GM21576 (cell line): Measurements from ENCODE around the gene AMBRA1.
"Not testable (repeated sequence)": the region's sequence is repeated elsewhere in the genome, so short reads cannot be mapped to it uniquely, and the experiment has no call there.

Experiments
- ATAC-seq: cut with Tn5 transposase; IDR thresholded peaks from one replicate; pipeline ENCODE4 v1.9.1; 2021; ENCODE audit warnings: mild to moderate bottlenecking, moderate library complexity; ENCODE audit not compliant: unreplicated experiment

The AMBRA1 gene

DNA sequence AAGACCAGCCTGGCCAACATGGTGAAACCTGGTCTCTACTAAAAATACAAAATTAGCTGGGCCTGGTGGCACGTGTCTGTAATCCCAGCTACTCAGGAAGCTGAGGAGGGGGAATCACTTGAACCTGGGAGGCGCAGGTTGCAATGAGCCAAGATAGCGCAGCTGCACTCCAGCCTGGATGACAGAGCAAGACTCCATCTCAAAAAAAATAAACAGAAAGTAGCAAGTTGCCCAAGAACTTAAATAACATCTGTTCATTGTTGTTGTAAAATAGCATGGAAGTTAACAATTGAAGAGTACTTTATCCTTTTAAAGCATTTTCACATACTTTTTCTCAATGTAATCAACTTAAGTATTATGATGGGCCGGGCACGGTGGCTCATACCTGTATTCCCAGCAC lies 5.7 kb downstream of the AMBRA1 start:
- no peak for ATAC-seq

DNA sequence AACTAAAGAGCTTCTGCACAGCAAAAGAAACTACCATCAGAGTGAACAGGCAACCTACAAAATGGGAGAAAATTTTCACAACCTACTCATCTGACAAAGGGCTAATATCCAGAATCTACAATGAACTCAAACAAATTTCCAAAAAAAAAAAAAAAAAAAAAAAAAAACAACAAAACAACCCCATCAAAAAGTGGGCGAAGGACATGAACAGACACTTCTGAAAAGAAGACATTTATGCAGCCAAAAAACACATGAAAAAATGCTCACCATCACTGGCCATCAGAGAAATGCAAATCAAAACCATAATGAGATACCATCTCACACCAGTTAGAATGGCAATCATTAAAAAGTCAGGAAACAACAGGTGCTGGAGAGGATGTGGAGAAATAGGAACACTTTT lies 10.3 kb downstream of the AMBRA1 start:
- ATAC-seq: not testable (repeated sequence)

DNA sequence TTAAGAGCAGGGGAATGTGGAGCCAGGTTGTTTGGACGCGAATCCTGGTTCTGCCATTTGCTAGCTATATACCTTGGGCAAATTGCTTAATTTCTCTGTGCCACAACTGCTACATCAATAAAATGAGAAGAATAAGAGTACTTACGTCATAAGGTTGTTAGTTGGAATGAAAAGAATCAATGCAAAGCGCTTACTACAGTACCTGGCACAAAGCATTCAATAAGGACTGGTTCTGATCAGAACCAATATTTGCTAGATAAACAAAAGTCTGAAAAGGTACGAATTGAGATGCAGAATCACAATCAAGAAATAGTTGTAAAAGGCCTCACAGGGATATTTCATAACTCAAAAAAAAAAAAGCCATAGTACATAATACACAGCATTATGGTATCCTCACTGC lies 11.2 kb downstream of the AMBRA1 start:
- no peak for ATAC-seq

DNA sequence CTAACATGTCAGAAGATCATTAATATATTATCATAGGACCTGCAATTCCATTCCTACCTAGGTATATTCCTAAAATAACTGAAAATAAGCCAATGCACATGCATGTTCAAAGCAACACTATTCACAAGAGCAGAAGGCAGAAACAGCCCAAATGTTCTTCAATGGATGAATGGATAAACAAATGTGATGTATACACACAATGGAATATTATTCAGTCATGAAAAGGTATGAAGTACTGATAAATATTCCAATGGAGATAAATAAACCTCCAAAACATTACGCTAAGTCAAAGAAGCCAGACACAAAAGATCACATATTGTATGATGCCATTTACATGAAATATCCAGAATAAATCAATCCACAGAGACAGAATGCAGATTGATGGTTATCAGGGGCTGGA lies 16.8 kb downstream of the AMBRA1 start:
- ATAC-seq: no peak

DNA sequence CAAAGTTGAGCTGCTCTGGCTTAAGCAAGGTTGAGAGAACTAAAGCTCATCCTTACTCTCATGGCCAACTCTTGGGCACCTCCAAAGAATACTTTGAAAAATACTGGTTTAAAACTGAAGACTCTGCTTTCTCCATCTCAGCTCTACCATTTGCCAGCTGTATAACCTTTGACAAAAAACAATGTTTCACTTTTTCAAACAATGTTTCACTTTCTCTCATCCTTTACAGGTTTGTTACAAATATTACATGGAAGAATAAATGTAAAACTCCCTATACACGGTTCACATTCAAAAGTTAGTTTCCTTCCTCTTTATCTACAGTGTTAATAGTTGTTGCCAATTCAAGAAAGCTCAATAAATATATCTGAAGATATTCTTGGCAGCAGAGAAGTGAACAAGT lies 19.2 kb downstream of the AMBRA1 start:
- ATAC-seq: no peak

DNA sequence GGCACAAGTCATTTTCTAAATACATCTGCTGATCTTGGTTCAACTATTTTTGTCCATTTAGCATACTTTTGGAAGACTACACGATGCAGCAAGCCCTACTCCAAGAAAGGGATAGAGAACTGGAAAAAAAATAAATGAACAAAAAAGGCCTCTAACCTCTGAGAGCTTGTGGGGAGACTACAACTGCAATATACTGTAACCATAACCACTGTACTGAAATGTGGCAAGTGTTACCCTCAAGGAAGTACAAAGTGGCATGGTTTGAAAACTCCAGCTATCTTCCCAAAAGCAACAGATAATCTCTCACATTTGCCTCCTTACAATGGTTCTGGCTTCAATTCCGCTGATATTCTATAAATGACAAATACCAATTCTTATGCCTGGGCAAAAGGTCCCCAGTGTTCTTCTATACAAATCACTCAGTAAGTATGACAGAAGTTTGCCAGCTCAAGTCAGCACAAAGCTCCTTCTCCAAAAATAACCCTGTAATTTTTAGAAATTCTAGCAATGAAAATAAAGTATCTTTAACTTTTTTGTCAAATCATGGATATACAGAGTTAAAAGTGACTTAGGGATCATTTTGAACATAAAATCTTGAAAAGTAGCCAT lies 22.9 kb downstream of the AMBRA1 start:
- no peak for ATAC-seq

DNA sequence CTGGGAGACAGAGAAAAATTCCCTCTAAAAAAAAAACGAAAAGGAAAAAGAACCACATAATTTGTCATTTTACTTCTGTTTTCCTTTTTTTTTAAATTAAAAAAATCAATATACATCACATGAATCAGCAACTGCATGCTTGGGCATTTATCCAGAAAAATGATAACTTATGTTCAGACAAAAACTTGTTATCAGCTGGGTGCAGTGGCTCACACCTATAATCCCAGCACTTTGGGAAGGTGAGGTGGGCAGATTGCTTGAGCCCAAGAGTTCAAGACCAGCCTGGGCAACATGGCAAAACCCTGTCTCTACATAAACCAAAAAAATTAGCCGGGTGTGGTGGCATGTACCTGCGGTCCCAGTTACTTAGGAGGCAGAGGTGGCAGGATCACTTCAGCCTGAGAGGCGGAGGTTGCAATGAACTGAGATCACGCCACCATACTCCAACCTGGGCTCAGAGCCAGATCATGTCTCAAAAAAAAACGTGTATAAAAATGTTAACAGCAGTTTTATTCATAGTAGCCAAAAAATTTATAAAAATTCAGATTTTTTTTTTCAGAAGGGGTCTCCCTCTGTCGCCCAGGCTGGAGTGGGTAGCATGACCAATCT lies 28.5 kb downstream of the AMBRA1 start:
- no peak for ATAC-seq

DNA sequence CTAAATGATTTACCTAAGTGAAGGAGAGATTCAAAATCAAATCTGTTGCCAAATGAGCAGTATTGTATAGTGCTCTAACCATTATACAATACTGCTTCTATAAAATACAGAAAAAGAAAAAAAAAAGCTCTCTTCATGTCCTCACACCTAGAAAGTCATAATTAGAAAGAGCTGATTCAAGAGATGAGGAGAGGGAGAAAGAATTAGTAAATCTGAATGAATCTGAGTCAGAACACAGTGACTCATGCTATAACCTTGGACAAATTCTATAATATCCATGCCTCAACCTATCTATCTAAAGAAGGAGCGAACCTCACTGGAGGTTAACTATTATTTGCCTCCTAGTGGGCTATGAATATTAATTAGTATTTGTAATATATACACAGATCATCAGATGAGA lies 29.4 kb downstream of the AMBRA1 start:
- ATAC-seq: no peak

DNA sequence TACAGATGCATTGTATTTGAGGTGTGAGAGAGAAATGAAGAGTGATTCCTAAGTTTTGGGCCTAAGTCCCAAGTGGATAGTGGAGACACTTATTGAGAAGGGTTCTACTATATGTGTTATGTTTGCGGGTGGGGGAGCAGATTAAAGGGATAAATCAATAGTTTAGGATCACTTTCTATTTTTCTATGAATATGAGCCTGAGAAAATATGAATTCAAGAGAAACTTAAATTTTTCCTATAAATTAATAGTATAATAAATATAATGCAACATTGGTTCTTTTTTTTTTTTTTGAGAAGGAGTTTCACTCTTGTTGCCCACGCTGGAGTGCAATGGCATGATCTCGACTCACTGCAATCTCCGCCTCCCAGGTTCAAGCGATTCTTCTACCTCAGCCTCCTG lies 31.3 kb downstream of the AMBRA1 start:
- no peak for ATAC-seq

DNA sequence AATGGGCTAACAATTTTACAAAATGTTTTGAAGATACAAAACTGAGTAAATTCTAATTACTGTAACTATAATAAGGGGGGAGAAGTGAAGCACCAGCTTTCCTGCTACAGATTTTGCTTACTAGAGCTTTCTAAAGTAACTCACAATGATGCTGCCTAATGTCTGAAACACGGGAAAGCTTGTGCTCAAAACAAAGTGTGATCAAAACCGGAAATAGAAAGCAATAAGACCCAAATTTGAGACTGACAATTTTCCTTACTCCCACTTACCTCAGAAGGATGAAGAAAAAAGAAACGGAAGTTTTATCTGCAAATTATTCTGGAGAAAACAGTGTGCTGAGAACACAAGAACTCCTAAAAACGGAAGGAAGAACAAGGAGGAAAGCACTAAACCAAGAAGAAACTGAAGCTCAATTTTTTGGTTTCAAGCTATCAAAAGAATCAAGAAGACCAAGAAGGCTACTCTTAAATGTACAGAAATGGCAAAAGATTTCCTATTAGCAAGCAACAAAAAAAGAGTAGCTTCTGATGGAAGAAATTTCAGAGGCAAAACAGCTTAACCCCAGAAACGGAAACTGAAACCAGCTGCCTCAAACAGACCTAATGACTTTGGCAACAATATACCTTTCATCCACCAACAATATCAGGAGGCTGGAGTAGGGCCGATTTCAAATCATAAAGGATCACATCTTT lies 33.4 kb downstream of the AMBRA1 start:
- ATAC-seq: peak; percentile 50

DNA sequence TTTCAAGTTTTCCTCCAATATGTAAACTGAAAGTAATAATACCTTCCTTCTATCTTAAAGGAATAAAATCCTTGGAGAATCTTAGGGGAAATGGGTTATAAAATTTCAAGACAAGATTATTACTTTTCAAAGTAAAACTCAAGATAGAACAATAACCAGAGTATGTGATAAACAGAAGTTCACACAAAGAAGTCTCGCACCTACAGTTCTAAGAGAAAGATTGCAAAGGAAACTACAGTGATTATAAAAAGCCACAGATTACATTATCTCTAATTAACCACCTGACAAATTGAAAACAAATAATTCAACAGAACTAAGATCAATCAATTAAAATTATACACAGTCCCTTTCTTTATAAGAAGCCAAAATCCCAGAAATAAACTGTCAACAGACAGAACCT lies 34.0 kb downstream of the AMBRA1 start:
- ATAC-seq: no peak

DNA sequence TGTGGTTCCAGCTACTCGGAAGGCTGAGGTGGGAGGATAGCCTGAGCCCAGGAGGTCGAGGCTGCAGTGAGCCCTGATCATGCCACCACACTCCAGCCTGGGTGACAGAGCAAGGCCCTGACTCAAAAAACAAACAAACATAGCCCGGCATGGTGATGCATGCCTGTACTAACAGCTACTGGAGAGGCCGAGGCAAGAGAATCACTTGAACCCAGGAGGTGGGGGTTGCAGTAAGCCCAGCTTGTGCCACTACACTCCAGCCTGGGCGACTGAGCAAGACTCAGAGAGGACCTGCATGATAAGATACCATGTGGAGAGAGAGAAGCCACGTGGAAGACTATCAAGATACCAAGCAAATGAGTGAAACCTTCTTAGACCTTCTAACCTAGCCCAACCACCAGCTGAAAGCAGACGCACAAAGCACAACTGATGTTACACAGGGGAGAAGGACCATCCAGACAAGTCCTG lies 36.1 kb downstream of the AMBRA1 start:
- ATAC-seq: no peak

DNA sequence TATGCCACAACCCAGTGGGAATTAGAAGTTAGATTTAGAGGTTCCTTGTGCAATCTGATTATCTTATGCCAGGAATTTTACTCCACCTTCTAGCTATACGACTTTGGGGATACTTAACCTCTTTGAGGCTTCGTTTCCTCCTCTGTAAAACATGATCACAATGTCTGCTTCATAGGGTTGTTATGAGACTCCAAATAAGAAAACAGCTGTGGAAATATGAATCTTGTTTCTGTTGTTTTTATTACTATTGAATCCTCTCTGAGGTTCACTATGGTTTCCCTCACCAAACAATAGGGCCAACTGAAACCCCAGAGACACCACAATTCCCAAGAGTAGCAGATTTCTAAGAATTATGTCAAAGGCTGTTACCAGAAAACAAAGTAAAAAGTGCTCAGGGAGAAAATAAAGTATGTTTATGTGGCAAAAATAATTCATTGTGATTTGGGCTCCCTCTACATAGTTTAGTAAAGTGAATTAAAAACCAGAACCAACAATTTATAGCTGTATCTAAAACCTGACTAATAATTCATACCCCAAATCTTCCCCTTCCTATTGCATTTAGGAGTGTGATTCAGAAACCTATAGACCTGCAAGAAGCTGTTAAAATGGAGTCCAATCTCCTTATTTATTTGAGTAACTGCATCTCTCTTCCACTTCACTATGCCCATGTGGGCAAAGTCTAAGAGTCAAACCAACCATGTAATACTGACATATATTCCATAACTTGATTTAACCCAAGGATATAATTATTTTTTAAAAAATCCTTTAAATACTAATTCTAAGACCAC lies 38.4 kb downstream of the AMBRA1 start:
- peak; percentile 58 for ATAC-seq

DNA sequence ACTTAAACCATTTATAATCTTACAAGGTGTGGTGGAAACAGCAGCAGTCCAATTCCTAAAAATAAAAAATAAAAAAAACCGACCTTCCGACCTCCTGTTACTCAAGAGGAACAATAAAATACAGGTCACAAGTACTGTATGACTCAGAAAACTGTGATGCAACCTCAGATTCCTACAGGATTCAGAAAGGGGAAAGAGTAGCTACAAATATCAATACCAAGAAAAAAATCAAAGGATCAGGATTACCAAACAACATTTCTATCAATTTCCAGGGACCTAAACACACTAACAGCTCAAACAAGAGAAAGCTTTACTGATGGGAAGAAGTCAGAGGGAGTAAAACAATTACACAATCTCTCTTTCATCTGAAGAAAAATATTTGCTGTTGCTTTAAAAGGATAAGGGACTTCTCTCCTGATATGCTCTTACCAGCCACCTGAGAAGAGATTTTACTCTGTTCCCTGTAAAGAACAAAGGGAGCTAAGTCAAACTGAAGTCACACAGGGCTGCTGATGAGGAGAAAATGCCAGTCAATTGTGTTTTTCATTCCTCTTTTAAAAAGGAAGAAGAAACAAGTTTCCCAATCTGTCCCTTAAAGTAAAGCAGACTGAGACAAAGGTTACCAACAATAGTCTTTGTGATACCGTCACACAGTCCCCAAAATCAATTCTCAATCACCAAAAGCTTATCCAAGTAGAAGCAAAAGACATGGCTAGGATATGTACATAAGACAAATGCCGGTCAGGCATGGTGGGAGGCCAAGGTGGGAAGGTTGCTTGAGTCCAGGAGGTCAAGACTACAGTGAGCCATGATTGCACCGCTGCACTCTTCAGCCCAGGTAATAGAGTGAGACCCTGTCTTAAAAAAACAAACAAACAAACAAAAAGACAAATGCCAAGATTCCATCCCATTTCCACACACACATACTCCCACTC lies 39.3 kb downstream of the AMBRA1 start:
- no peak for ATAC-seq

DNA sequence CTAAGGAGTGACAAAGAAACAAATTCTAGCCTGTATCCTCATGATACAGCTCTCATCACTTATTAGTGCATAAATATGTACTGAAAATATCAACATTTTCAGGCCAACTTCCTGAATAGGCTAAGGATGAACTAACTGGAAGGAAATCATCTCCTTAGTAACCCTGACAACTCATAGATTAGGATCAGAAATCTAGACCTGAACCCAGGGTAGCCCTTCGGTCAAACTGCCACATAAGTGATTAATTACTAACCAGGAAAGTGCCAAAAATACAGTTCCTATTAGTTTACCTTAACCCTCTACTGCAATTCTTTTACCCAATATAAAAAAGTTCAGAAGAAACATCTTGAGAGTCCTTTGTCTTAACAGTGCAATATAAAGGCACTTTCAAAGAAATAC lies 40.0 kb downstream of the AMBRA1 start:
- ATAC-seq: no peak

DNA sequence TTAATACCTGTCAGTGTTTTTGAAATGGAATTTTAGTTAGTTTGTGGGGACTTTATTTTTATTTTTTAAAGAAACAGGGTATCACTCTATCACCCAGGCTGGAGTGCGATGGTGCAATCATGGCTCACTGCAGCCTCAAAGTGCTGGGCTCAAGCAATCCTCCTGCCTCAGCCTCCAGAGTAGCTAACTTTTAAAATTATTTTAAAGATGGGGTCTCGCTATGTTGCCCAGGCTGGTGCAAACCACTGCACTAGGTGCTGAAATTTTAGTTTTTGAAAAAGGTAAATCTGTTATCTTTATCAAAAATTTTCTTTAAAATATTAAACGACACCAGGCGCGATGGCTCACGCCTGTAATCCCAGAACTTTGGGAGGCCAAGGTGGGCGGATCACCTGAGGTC lies 42.6 kb downstream of the AMBRA1 start:
- no peak for ATAC-seq

DNA sequence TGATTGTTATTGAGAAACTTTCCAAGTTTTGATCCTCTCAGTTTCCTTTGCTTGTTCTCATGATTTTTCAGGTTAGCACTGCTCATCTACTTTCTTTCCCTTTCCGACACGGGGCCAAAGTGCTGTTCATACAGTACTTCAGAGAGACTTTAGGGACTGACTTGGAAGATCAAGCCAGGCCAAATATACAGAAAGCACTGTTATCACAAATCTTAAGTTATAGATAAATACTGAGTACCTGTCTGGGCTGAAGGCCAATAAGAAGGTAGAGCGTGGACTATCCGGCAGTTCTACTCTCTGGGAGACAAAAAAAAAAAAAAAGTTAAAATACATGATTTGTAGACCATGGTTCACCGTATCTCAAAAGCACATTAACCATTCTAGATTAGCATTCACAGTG lies 46.2 kb downstream of the AMBRA1 start:
- ATAC-seq: no peak

DNA sequence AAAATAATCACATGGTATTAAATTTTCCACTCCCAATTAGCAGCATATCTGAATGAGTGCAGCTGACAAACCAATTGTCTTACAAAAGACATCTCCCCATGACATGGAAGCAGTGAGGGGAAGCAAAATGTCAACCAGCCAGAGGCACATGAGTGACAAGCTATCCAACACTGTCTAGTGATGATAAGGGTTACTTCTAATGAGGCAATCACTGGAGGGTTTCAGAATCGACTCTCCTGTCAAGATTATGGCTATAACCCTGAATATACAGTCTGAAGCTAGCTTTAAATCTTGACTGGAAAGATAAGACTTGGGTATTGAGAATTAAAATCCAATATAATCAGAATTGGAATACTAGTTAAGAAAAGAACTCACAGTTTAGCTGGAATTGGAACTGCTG lies 50.3 kb downstream of the AMBRA1 start:
- no peak for ATAC-seq

DNA sequence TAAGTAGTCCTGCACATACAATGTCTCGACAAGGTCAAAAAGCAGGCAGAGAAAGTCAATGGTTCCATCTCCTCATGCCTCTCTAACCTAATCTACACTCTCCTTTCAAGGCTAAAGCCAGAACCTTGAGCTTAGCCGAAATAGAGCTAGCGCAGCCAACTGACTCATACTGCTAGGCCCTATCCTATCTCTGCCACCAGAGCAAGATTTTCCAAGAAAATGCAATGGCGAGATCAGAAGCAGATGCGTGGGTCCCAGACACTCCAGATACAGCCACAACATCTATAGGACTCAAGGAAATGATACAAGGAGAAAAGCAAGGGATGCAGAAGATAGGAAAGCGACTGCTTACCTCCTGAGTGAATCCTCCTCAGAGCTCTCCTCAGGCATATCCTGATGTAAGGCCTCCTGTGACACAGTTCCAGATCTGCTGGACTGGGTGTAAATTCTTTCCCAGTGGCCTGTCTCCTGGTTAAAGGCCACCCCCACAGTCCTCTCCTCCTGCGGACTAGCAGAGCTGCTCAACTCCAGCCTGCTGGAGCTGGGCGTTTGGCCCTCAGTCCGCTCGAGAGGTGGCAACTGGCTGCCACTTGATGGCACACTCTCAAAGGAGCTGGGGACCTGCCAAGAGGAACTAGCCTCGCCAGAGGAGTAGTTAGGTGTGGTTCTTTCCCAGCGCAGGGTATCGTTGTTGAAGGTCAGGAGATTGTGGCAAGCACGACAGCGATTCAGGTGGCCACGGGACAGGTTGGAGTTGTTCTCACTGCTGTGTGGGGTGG lies 52.0 kb downstream of the AMBRA1 start:
- no peak for ATAC-seq

DNA sequence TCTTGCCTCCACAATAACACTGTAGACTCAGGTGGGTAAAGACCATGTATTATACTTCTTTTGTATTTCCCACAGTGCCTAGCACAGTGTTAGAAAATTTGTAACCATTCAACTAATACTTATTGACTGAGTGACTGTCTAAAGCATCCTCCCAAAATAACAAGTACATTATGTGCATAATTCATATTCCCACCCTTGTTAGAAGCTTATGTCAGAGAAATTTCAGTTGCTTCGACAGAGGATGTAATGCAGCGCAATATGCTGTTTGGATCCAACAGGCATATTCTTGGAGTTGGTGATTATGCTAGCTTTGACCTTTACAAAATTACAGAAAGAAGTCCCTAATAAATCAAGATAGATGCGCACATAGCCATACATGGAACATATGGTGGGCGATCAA lies 53.0 kb downstream of the AMBRA1 start:
- ATAC-seq: no peak
